Activated CD4-positive, alpha-beta T cell treated with anti-CD3 and anti-CD28 coated beads for 48 hours (primary cell): ENCODE results near the gene ZNF652.
"Not testable (repeated sequence)": the region's sequence is repeated elsewhere in the genome, so short reads cannot be mapped to it uniquely, and the experiment has no call there.

Experiments
- DNase-seq: peaks from one replicate; pipeline ENCODE4 v3.0.0-alpha.2; 2020

Gene ZNF652

DNA sequence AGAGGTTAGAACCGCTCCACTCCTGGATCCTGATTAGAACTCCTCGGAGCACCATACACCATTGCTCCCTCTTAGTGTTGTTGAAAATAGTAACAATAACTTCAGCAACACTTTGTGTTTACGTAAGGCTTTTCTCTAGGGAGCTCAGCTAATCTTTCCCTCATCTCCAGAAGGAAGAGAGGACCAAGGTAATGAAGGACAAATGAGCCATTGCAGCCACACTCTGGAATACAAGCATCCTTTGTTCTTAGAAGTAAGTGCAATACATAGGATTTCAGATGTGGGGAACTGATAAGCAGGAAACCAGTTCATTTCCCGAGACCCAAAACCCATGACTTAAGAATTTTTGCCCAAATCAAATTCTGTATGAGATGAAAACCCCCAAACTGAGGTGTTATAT is 22.9 kb upstream of the ZNF652 start:
- DNase-seq = no peak

DNA sequence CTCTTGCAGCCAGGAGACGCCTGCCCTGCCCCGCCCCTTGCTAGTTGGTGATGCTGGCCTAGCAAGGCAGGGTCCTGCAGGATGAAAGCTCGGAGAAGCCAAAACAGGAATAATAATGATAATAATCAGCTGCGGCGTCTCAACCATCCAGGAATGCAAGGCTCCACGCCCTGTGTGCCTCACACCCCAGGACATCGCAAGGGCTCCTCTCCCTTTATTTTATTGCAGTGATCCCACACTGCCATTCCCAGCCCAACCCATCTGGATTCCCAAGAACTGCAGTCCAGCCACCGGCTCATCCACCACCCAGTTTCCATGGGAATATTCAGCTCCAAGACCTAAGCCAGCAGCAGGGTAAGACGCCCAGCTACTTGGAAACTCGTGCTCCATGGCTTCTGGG is 21.0 kb upstream of the ZNF652 start:
- DNase-seq = no peak

DNA sequence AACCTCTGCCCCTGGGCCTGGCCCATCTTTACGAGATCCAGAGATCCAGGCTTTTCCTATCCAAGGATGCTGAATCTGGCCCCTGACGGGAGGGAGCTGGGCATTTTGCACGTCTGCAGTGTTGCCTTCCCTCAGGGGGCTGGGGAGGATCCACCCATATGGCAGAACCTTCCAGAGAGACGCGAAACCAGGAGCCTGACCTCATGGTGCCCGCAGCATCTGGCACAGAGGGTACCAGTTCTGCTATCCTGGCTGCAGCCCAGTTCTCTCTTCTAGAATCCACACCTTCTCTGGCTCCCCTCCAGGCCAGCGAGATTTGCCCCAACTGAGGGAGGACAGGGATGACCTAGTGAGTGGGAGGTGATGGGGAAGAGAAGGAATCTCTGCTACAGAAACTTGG is 20.5 kb upstream of the ZNF652 start:
- no peak for DNase-seq

DNA sequence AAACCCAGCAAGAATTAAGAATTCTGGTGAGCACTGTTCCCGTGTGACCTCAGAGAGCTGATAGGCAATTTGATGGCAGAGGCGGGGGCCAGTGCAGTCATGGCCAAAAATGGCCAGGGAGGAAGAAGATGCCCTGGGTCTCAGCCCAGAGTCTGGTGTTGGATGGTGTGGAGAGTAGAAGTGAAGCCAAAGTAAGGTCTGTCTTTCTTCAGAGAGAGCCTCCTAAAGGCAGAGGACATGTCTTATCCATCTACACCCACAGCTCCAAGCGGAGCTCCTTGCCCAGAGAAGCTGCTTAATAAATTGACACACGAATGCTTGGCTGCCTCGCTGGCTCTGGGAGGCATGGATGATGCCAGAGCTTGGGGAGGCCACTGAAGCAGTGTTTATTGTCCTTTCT is 19.7 kb upstream of the ZNF652 start:
- no peak for DNase-seq

DNA sequence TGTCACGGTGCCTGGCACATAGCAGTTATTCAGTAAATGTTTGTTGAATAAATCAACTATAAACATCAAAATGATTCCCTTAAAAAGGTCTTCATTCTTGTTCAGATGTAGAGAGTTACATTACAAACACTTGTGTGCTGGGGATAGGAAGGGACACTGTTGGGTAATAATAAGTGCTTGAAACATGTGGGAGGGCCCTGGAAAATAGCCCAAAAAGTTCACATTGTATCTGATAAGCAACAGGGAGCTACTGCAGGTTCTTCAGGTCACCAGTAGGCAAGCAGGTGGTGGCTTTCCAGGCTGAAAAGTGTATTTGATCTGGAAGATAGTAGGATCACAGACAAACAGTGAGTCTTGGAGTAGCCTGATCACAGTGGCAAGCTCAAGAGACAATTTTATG is 19.0 kb upstream of the ZNF652 start:
- no peak for DNase-seq

DNA sequence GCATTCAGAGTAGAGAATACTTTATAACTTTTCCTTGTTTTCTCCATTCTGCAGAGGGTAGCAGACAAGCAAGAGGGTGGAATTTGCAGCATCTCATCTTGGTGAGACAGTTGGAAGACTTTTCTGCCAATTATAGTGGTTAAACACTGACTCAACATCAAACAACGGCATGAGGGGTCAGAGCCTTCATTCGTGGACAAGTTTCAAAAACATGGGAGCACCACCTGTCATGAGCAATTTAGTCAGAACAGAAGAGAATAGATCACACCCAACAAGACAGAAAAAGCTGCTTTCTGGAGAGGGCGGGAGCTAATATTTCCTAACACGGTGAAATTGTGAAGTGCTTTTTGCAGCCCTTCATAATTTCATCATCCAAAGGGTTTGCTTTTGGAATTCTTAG is 17.9 kb upstream of the ZNF652 start:
- no peak for DNase-seq

DNA sequence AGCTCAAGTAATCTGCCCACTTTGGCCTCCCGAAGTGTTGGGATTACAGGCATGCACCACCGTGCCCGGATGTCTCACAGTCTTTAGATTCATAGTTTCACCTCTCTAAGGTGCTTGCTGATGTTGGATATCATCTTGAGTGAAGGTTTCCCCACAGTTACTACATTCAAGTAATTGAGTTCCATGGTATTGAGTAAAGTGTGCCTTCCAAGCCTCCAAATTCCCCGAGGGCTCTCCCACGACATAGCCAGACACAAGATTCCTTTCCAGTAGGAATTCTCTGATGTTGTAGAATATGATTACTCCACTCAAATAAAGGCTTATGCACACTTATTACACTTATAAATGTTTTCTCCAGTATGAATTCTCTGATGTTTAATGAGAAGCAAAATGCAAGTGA is 16.3 kb upstream of the ZNF652 start:
- DNase-seq = no peak

DNA sequence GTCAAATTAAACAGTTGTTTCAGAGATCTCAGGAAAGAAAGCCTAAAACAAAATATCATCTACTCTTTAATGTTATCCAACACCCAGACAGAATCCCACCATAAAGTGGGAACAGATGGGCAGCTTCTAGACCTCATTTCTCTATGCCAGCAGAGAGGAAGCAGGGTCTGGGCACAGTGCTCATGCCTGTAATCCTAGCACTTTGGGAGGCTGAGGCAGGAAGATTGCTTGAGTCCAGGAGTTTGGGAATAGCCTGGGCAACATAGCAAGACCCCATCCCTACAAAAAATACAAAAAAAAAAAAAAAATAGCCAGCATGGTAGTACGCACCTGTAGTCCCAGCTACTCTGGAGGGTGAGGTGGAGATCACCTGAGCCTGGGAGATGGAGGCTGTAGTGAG is 13.5 kb upstream of the ZNF652 start:
- DNase-seq = no peak

DNA sequence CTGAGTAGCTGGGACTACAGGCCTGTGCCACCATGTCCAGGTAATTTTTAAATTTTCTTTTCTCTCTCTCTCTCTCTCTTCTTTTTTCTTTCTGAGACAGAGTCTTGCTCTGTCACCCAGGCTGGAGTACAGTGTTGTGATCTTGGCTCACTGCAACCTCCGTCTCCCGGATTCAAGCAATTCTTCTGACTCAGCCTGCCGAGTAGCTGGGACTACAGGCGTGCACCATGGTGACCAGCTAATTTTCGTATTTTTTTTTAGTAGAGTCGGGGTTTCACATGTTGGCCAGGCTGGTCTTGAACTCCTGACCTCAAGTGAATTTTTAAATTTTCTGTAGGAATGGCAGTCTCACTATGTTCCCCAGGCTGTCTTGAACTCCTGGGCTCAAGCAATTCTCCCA is 11.1 kb upstream of the ZNF652 start:
- no peak for DNase-seq

DNA sequence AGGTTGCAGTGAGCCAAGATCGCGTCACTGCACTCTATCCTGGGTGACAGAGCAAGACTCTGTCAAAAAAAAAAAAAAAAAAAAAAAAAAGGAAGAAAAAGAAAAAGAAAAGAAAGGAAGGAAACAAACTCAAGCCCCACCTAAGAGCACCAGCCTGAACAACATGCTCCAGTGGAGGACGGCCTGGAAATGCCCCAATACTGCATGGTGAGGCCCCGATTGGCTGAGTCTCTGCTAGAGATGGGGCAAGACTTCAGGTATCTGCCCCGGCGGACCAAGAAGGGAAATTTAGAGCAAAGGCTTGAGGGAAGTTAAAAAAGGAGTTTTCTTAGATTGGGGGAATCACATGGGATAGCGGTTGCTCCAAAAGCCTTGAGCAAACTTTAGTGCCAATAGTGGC is 10.4 kb upstream of the ZNF652 start:
- DNase-seq = no peak

DNA sequence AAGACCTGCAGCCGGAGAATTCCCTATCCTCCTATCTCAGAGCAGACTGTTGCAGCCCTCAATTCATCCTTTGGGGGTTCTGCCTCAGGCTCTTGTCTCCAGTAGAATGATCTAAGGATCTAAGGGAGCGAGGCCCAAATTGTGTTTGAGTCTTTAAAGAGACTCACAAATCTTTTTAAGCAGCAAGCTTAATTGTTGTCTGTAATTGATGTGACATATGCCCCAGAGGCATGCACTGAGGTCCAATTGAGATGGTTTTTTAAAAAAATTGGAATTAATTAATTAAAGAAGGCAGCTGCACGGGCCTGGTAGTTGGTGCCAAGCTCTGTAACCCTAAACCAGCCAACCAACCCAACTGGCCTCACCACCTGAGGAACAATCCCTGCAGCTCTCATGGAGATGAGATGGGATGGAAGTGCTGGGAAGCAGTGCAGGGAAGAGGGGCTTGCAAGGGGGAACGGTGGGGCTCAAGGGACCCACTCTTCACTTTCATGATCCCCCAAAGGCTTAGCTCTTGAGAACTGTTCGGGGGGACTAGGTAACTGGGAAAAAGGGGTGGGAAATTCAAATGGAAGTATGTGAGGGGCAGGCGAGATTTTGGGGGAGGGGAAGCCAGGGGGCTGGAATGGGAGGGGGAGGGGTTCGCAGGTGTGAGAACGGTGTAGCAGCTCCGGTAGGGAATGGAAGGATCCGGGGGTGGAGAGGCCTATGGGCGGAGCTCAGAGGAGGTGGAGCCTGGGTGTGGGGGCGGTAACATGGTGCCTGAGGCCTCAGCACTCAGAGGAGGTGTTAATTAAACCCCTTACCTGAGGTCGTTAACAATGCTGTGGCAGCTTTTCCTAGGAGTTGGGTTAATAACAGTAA is 9.2 kb upstream of the ZNF652 start:
- no peak for DNase-seq

DNA sequence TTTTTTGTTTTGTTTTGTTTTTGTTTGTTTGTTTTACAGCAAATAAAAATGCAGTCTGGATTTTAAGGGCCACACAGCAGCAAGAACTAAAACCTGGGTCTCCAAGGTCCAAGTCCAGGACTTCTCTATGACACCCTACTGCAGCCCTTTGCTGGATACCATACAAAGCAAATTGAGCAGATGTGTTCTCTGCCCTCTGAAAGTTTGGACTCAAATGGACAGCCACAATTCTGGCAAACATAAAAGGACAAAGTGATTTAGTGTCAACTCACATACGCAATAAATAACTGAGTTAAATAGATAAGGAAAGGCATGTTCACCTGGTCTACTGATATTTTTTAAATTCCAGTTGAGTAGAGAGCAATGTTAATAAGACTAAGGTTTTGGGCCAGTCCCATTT is 7.7 kb upstream of the ZNF652 start:
- DNase-seq = no peak

DNA sequence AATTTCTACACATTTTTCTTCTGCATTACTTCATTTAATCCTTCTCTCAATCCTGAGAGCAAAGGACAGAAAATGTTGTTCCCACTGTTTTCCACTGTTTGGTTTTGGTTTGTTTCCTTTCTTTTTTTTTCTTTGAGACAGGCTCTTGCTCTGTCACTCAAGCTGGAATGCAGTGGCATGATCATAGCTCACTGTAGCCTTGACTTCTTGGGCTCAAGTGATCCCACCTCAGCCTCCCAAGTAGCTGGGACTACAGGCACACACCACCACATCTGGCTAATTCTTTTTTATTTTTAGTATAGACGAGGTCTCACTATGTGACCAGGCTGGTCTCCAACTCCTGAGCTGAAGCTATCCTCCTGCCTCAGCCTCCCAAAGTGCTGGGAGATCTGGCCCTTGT is 7.0 kb upstream of the ZNF652 start:
- DNase-seq = no peak

DNA sequence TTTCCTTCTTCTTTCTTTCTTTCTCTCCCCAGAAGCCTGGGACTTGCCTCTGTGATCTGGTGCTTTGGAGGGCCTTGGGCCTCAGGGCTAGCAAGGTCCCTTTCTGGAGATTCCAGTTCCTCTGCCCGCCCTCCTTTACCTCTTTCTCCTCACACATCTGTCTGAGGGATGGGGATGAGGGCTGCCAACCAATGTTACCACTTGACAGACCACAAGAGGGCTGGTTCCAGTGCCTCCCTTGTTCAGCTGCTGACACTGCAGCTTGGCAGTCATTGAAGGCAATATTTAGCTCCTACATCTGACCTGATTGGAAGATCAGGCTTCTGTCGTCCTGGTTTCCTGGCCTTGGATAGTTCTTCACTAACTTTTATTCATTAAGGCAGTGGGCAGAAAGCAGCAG is 3.6 kb upstream of the ZNF652 start:
- DNase-seq = peak; percentile 39

DNA sequence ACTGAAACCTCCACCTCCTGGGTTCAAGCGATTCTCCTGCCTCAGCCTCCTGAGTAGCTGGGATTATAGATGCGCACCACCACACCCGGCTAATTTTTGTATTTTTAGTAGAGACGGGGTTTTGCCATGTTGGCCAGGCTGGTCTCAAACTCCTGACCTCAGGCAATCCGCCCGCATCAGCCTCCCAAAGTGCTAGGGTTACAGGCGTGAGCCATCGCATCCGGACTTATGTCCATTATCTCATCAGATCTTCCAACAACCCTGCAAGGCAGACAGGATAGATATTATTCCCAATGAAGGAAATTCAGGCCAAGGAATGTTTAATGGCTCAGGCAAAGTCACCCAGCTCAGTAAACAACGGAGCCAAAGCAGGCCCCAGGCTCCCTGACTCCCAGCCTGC is 3.1 kb upstream of the ZNF652 start:
- DNase-seq = not testable (repeated sequence)

DNA sequence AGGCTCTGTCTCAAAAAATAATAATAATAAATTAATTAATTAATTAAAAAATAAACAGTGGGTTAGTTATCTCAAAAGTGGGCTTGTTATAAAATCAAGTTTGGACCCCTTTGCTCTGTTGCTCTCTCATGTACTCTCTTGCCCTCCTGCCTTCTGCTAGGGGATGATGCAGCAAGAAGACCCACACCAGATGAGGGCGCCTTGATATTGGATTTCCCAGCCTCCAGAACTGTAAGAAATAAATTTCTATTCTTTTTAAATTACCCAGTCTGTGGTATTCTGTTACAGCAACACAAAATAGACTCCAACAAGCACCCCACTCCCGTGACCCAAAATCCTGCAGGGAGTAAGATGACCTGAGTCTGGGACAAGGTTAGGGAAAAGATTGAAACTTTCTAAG is 2.1 kb upstream of the ZNF652 start:
- no peak for DNase-seq

DNA sequence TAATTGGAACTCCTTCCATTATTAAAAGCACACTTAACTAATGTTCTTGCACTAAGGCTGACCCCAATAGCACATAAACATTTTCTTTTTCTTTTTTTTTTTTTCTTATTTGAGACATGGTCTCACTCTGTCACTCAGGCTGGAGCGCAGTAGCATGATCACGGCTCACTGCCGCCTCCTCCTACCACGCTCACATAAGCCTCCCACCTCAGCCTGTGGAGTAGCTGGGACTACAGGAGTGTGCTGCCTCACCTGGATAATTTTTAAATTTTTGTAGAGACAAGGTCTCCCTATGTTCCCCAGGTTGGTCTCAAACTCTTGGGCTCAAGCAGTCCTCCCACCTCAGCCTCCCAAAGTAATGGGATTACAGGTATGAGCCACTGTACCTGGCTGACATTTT is 1.2 kb upstream of the ZNF652 start:
- no peak for DNase-seq

DNA sequence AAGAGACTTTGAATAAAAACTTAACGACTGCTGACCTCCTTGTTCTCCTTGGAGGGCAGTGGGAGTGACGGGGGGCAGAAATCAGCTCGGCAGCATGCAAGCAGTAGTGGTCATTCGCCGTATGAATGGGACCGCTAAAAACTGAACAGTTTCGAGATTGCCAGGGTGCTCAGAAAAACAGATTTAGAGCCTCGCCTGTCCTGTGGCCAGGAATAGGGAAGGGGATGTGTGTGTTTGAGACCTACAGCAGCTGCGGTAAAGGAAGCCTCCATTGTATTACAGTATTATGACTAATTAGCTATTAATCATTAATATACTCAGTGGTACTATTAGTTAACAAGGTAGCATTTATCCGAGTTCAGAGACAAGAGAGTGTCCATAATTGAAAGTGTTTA is 670 bp upstream of the ZNF652 start:
- no peak for DNase-seq

DNA sequence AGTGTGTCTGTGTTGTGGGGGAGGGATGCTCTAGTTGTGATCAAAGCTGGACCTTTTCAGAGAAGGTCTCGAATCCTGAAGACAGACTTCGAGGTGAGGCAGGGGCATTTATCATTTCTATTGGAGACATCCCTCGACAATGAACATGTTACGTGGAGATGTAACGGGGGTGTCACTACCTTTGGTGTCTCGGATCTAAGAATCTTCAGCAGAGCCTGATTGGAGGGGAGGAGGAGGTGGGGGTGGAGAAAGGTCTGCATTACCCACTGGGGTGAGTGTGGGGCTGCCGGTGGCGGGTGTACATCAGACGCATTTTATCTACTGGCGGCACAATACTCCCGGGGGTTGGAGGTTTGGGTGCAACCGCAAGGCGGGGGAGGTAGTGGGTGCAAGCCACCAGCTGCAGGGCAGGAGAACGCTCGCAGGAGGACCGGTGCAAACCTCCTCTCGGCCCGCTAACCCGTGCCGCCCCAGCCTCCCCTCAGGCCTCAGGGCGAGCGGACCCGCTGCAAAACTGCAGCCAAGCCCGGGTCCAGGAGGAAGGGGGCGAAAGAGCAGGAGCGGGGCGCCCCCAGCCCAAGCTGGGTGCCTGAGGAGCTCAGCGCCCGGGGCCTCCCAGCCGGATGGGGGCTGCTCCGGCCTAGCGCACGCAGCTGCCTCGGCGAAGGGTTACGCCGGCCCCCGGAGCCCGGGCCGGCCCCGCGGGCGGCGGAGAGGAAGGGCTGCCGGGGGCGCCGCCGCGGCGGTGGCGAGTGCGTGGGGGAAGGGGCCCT is 735 bp downstream of the ZNF652 start:
- DNase-seq = peak; percentile 68

DNA sequence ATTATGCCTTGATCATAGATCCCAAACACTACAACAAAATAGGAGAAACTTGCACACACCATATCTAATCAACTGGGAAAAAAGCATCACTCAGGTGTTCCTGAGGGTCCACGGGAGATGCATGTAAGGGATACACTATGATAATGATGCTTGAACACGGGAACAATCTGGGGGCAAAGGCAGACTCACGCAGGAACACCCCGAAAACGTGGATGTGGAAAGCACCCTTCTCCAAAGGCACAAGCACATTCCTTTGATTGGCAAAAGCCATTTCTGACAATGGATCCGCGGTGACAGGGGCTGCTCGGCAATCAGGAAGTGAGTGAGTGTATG is 1.3 kb downstream of the ZNF652 start:
- DNase-seq = peak; percentile 57

DNA sequence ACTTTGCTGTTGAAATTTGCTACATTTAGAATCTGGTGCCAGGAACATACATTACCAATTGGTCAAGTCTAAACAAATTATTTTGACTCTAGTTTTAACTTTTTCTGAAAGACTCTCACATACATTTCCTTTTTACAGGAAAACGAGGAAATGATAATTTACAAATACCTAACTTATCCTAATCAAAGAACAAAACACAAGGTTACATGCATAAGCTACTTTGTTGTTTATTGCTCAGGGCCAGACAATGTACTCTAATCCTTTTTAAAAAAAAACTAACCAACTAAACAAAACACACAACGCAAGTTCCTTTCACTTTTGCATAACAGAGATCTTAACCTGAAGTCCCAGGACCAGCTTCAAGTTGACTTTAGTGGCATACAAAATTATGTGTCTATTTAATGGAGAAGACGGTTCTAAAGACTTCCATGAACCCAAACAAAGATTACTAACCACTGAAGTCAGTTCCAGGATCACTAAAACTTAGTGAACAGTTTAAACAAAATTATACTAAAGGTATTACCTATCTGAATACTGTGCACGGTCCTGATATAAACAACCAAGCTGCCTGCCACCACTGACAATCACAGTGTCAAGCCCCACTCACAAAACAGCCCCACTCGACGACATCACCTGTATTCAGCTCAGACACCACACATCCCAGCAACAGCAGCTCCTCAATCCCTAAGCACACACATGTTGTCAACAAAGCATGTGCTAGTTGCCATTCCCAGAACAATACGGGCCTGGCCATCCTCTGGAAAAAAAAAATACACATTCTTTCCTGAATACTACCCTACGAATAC is 1.9 kb downstream of the ZNF652 start:
- no peak for DNase-seq

DNA sequence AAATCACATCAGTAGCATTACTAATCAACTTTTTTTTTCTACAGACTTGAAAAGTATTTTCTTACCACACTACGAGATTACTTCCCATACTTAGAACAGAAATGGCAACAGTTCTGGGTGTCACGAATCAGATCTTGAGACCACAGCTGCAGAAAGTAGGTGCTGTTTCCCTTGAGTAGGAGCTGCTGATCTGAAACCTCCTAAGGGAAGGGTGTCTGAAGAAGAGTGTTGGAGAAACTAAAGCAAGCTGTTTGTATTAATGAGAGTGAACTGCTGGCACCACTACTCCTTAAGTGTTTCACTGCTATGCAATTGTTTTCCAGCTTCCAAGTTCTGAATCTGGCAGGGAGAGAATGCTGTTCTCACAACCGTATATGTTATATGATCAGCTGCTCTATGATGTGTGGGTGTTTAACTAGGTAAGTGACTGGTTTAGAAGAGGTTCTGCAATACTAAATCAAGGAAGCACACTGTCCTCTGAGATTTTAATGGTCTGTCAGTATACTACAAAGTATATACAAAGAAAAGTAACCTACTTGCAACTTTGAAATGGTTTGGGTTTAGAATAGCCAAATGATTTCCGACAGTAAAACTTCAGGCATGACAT is 3.3 kb downstream of the ZNF652 start:
- DNase-seq = no peak

DNA sequence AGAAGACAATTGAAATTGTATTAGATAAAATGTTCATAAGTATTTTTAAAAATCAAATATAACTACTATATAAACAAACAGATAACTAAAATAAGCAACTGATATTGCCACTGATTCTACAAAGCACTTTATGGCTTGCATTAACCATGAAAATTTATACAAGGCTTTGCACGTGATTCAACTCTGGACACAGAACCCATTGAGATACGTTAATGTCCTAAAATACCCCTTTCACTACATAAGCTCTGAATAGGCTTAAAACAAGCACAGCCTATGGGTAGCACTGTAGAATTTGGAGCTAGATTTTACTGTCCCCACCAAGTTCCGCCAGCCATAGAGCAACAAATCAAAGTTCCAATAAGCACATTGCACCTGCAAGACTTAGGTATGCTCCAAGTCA is 4.5 kb downstream of the ZNF652 start:
- no peak for DNase-seq
